ENCODE results near the gene ACKR1.

ACKR1 gene

GRCh38 chr1:159204161-159205141, at the start of gene ACKR1:
Gene ACKR1, plus strand, starts transcription at chr1:159204875. Its CDS starts 85 bp downstream, at chr1:159204960.
- TF ChIP-seq EZH2 (IDR thresholded peaks at IDR 0.05; ENCODE audit: borderline replicate concordance, low read depth, low read length, severe bottlenecking) (no peak), CTCF (IDR thresholded peaks at IDR 0.05; ENCODE audit: borderline replicate concordance, extremely low read depth, low read length, poor library complexity, severe bottlenecking) (no peak)
- Histone ChIP-seq H4K20me1 (ENCODE audit: insufficient read depth, low read length) (peaks cover 9% of the 10 kb centered on the region; the same call in 1 of the 2 replicates), H3K79me2 (ENCODE audit: insufficient read depth, low read length) (no peaks in the 10 kb centered on the region), H3K36me3 (ENCODE audit: insufficient read depth, low read length) (no peaks in the 10 kb centered on the region), H3K4me3 (ENCODE audit: low read depth in 1 of 2, low read length in 2 of 2) (no peak within 1 kb of the TSS), H3K27me3 (ENCODE audit: insufficient read depth, low read length, poor library complexity) (peaks cover 22% of the 10 kb centered on the region), H3K4me1 (ENCODE audit: insufficient read depth, low read length) (no peaks in the 10 kb centered on the region), H3K9ac (ENCODE audit: low read depth, low read length) (no peak within 1 kb of the TSS), H3K4me2 (ENCODE audit: insufficient read depth, low read length) (no peak within 1 kb of the TSS), H3K9me3 (ENCODE audit: insufficient read depth, low read length, severe bottlenecking) (no peaks in the 10 kb centered on the region), H2AFZ (ENCODE audit: low read depth, low read length) (no peak within 1 kb of the TSS), H3K27ac (ENCODE audit: low read length) (no peak within 1 kb of the TSS)
- ATAC-seq (ENCODE audit: insufficient read depth, low read depth) (no peak), DNase-seq (no peak)

- H4K20me1 ChIP-seq (ENCODE audit: insufficient read depth, low read length) = no peaks in the 10 kb centered on the region
- H3K9ac ChIP-seq (ENCODE audit: low read depth, low read length) = no peak overlapping the region
- TF ChIP-seq EZH2 (IDR thresholded peaks at IDR 0.05; ENCODE audit: borderline replicate concordance, low read depth, low read length, severe bottlenecking) (no peak), CTCF (IDR thresholded peaks at IDR 0.05; ENCODE audit: borderline replicate concordance, extremely low read depth, low read length, poor library complexity, severe bottlenecking) (peak; percentile 98)
- H3K36me3 ChIP-seq (ENCODE audit: insufficient read depth, low read length) = no peaks in the 10 kb centered on the region
- no peaks in the 10 kb centered on the region for H3K4me1 ChIP-seq (ENCODE audit: insufficient read depth, low read length)
- no peak overlapping the region for H2AFZ ChIP-seq (ENCODE audit: low read depth, low read length)
- H3K9me3 ChIP-seq (ENCODE audit: insufficient read depth, low read length, severe bottlenecking) = no peaks in the 10 kb centered on the region
- peaks cover 5% of the 10 kb centered on the region for H3K27me3 ChIP-seq (ENCODE audit: insufficient read depth, low read length, poor library complexity)
- peak; percentile 67 for DNase-seq
- H3K27ac ChIP-seq (ENCODE audit: low read length) = no peak overlapping the region
- H3K79me2 ChIP-seq (ENCODE audit: insufficient read depth, low read length) = no peaks in the 10 kb centered on the region
- ATAC-seq (ENCODE audit: insufficient read depth, low read depth) = peak; percentile 91
- H3K4me2 ChIP-seq (ENCODE audit: insufficient read depth, low read length) = no peak overlapping the region
- no peak overlapping the region for H3K4me3 ChIP-seq (ENCODE audit: low read depth in 1 of 2, low read length in 2 of 2)
These were observed 43.5 kb upstream of the ACKR1 start for GRCh38 chr1:159161001-159161718.

GRCh38 chr1:159161719-159162026, 43.0 kb upstream of the ACKR1 start:
- Histone ChIP-seq H3K4me2 (ENCODE audit: insufficient read depth, low read length) (no peak overlapping the region), H3K4me3 (ENCODE audit: low read depth in 1 of 2, low read length in 2 of 2) (no peak overlapping the region), H3K36me3 (ENCODE audit: insufficient read depth, low read length) (no peaks in the 10 kb centered on the region), H3K27ac (ENCODE audit: low read length) (no peak overlapping the region), H4K20me1 (ENCODE audit: insufficient read depth, low read length) (no peaks in the 10 kb centered on the region), H3K4me1 (ENCODE audit: insufficient read depth, low read length) (no peaks in the 10 kb centered on the region), H3K79me2 (ENCODE audit: insufficient read depth, low read length) (no peaks in the 10 kb centered on the region), H2AFZ (ENCODE audit: low read depth, low read length) (no peak overlapping the region), H3K9me3 (ENCODE audit: insufficient read depth, low read length, severe bottlenecking) (no peaks in the 10 kb centered on the region), H3K27me3 (ENCODE audit: insufficient read depth, low read length, poor library complexity) (peaks cover 10% of the 10 kb centered on the region), H3K9ac (ENCODE audit: low read depth, low read length) (no peak overlapping the region)
- no peak for DNase-seq
- TF ChIP-seq EZH2 (IDR thresholded peaks at IDR 0.05; ENCODE audit: borderline replicate concordance, low read depth, low read length, severe bottlenecking) (no peak), CTCF (IDR thresholded peaks at IDR 0.05; ENCODE audit: borderline replicate concordance, extremely low read depth, low read length, poor library complexity, severe bottlenecking) (no peak)
- ATAC-seq (ENCODE audit: insufficient read depth, low read depth) = no peak
